ENCODE data around the gene ASF1A.

Gene ASF1A

DNA sequence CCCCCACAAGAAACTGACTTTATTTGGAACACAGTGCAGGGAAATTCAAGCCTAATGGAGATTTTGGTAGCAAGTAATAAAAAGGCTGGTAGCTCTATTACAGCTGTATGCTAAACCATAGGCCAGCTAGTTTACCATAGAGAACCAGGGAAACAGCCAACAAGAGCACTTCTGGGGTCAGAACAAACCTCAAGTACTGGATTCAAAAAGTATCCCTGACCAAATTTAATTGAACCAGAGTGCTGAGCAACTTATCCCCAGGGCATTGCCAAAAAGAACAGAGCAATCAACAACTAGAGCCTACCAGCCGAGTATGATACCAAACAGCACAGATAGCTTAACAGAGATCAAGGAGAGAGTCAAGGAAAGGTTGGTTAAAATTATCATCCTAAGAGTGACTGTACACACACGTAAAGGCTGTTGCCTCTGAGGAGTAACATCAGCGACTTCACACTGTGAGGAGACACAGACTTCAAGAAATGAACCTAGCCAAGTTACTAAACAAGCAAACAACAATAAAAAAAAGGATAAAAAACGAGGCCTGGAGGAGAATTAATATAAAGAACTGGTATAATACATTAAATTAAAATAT lies 11.5 kb upstream of the ASF1A start:
- no peak for DNase-seq

DNA sequence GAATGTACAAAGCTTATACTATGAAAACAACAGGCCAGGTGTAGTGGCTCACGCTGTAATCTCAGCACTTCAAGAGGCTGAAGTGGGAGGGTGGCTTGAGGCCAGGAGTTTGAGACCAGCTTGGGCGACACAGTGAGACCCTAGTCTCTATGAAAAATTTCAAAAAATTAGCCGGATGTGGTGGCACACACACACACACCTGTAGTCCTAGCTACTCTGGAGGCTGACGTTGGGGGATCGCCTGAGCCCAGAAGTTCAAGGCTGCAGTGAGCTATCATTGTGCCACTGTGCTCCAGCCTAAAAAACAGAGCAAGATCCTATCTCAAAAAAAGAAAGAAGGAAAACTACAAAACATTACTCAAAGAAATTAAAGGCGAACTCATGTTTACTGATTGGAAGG lies 7.3 kb upstream of the ASF1A start:
- DNase-seq = no peak

DNA sequence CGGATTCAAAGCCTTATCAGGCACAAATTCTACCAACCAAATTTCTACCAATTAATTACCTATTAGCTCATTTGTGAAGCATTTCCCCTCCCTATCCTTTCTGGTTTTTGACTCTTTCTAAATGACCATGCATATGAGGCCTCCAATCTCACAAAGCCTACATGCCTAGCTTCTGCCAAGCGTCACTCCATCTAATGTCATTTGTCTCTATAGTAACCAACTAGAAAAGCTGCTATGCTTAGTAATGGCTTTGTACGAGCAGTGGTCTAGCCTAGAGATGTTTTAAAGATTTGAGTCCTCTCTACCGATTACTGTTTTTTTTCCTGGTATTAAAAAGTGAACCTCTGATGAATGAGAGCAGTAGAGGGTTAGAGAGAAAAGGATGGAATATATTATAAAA lies 4.8 kb upstream of the ASF1A start:
- no peak for DNase-seq

DNA sequence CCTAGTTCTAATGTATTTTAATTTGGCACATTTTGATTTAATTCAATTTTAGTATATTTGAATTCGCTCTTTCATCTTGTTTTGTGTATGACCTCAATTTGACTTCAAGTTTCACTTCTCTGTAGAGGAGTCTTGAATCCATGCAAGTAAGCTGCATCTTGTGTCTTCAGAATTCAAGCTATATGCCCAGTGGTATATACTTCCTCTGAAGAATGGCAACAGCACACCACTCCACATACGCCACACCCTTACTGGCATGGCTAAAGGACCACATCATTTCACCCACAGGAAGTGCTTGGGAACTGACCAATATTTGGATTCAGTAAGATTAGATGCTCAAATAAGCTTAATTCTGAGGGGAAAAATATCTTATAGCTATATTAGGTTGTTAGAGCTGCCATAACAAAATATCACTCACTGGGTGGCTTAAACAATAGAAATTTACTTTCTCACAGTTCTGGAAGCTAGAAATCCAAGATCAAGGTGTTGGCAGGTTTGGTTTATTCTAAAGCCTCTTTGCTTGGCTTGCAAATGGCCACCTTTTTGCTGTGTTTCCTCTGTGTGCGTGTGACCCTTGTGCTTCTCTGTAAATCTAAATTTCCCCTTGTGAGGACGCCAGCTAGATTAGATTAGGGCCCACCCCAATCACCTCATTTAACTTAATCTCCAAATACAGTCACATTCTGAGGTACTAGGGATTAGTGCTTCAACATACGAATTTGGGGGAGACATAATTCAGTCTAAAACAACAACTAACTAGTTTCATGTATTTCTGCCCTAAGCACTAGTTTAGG lies 2.8 kb upstream of the ASF1A start:
- peak; percentile 48 for DNase-seq

DNA sequence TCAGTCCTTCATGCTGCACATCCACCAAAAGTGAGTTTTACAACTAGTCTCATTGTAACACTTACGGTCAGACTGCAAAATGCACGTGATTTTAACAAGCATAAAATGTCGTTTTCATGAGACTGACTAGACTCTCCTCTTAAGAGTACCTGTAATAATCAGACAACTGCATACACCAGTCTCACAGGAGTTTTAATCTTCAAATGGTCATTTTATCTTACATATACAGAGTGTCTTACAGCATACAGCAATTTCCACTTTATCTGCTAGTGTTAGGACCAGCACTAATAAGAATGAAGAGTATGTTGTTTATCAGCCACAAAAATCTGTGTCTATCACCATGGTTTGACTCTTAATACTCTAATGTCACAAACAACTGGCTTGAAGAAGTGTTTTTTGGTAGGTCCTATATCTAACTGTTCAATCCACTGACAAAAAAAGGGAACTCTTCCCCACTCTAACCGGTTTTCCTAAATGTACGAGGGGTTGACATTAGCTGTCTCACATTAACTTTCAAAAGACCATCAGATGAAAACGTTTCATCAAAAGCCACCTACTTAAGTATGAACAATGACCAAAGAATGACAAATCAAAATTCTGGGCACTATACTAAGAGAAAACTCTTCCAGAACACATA lies 1.5 kb upstream of the ASF1A start:
- peak; percentile 34 for DNase-seq

DNA sequence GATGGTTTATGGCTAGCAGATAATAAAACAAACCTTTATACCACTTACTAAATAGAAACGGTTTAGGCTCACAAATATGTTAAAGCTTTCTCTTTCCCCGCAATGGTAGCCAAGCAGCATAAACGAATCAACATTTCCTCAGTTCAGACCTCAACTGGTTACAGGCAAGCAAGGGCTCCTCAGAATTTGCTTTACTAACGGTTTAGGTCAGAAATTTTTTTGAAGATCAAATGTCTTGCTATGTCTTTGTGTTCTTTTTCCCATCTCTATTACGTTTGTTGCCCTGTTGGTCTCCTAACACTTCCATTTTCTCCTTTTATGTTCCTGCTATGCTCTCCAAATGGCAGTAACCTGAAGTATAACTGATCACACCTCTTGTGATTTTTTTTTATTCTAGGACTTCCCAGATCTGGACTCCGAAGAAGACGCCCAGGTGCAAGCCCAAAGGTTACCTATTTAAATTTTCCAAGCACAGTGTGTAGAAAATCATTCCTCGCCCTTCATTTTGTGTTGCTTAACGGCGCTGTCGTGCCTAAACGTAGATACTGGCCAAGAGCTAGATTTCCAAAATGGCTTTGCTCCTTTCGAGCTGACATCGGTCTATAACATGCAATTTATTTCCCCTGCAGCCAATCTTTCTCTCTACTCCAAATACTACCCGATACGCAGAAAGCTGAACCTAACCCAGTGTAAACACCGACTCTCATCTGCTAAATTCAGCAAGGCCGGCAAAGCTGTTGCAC lies 717 bp upstream of the ASF1A start:
- peak; percentile 71 for DNase-seq

DNA sequence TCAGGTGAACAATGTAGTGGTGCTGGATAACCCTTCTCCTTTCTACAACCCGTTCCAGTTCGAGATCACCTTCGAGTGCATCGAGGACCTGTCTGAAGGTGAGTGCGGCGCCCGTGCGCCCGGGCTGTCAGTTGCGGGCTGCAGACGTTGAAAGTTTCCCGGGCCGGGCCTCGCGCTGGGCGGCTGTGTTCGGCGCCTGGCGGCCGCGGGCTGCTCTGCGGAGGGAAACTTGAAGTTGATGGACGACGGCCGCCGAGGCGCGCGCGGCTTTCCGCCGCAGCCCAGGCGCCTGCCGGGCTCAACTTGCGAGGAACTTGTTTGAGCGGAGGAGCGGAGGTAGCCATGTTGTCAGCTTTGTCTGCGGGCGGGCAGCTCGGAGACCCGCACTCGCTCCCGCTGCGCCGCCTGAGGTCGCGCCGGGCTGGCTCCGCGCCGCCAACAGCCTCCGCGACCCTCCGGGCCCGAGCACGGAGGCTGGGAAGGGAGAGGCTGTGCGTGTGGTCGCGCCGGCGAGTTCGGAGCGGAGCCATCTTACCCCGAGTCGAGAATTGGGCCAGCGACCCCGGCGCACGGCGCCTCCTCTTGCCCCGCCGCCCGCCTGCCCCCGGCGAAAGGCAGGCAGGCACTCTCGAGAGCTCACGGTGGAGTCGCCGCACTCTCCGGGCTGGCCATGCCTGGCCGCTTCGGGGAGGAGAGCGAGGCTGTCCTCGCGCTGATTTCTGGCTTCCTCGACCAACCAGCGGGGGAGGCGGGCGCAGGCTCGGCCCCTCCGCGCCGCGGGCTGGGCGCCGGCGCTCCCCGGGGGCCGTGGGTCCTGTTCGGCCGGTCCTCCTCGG lies 691 bp downstream of the ASF1A start:
- peak; percentile 64 for DNase-seq

DNA sequence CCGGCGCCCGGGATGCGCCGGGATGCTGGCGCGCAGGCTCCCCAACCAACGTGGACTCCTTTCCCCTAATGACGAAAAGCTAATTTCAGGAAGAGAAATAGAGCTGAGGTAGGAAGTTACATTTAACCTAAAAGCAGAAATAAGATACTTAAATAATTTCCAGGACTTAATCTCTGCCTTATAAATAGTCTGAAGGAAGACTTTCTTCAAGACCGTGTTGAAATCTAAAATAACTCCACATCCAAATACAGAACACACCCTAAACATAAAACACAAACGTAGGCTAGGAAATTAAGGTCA lies 1.3 kb downstream of the ASF1A start:
- no peak for DNase-seq

DNA sequence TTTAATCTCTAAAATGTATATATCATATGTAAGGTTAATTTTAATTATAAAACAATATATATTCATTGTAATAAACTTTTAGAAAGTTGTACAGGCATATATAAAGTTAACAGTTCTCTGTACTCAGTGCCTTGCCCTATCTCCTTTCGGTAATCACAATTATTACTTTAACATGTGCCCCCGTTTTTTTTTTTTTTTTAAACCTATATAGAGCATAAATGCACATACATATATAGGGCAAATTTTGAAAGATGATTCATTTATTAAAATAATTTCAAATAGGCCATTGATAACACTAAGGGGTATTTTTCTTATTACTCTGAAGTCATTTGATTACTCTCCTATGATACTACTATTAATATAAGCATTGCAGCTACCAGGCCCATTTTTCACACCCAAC lies 1.9 kb downstream of the ASF1A start:
- DNase-seq = no peak

DNA sequence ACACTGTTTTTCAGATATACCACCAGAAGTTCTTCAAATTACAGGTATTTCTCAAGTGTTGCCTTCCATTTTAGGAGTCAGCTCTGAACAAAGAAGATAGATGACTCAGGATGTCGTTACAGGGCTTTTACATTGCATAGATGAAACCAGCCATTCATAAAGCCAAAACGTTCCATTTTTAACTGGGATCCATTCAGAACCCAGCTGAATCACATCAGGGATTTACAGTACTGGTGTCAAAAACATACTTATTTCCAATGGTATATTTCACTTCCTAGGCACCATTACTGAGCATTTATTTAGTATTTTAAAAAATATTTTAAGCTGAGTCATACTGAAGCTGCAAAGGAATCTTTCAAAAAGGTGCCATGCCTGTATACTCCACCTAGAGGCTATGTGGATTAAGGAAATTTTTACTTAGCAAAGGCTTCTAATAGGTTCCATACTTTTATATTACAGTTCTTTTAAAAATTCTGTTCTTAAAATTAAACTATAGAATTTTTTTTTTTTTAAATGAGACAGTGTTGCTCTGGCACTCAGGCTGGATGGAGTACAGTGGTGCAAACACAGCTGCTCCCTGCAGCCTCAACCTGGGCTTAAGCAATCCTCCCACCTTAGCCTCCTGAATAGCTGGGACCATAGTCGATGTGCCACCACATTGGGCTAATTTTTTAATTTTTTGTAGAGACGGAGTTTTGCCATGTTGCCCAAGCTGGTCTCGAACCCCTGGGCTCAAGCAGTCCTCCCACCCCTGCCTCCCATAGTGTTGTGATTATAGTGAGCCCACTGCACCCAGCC lies 2.6 kb downstream of the ASF1A start:
- DNase-seq = peak; percentile 72

DNA sequence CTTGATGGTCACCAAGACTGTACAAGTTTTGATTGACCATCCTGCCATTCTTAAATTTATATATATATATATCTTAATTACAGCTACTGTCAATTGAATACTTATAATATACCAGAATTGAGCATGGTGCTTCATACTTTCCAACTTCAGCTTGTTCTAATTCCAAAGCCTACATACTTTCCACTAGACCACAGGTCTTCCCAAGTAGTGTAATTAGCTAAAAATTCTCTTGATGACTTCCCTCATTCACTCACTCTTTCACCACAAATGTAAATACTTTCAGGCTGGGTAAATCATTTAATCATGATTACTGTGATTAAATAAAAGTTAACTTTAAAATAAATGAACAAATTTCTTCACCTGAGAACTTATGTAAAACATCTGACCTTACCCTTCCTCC lies 3.4 kb downstream of the ASF1A start:
- no peak for DNase-seq

DNA sequence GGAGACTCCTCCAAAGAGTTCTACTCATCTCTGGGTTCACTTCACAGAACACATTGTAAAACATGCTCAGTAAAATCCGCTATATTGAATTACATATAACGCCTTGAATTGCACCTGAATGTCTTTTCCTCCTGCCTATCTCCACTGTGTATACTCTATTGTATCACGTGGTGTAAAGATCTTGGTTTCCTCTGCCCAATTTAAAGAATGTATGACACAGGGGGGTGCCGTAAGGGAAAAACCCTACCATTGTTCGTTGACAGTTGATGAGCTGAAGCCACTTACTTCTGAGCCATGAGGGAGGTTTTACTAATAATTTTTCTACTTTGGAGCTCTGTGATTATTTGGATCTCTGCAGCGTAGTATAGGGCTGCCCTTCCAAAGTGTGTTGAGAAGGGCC lies 6.0 kb downstream of the ASF1A start:
- peak; percentile 49 for DNase-seq

DNA sequence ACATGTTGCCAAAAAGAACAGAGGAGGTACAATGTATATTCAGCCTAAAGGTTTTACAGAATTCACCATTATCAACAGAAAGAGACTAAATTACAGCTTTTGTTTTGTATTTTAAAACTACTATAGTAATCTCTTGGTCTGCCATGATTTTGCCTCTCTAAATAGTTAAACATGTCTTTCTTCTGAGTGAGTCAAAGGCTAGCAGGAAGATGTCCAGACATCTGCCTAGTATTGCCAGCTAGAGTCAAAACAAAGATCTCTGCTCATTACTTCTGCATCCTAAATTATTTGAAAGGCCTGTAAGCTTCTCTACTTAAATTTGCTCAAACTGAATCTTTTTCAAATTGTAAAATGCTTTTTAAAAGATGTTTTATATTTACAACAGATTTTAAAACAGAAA lies 8.8 kb downstream of the ASF1A start:
- no peak for DNase-seq

DNA sequence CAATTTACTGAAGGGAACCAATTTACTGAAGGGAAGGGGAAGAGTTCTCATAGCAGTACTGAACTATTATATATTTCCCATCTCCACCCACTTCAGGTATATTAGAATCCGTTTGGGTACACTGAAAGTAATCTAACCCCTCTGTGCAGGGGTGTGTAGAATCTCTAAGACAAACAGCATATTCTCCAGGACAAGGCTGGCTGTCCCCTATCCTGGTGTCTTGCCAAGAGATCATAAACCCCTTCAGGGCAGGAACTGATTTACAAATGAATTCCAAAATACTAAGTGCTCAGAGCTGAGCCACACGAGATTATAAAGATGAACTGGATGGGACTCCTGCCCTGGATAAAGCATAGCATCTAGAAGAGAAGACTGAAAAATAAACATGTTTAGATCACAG lies 9.2 kb downstream of the ASF1A start:
- DNase-seq = no peak

DNA sequence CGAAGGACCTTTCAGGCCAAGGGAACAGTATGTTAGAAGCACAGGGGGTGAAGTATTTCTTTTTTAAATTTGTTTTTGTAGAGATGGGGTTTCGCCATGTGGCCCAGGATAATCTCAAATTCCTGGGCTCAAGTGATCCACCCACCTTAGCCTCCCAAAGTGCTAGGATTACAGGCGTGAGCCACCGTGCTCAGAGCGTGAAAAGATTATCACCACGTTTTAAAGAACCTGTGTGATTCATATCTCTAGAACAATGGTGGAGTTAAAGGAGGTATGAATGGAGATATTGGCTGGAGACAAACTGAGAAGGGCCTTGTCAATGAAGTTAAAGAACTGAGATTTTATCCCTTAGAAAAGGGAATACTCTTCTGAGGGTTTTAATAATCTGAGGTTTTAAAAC lies 9.7 kb downstream of the ASF1A start:
- DNase-seq = no peak

DNA sequence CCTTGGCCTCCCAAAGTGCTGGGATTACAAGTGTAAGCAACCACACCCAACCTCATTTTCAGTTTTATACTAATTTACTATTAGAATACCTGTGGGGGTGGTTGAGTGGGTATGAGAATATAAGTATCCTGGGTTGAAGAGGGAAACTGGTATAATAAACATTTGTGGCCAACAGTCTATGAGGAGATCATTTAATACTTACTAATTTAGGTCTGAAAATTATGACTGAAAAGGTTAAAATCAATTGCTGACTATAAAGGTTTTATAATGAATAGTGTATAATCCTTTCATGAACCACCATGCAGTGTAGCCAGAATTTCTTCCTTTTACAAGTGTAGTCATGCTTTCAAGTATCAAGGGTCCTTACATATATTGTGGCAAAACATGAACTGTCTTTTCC lies 11.1 kb downstream of the ASF1A start:
- DNase-seq = no peak

DNA sequence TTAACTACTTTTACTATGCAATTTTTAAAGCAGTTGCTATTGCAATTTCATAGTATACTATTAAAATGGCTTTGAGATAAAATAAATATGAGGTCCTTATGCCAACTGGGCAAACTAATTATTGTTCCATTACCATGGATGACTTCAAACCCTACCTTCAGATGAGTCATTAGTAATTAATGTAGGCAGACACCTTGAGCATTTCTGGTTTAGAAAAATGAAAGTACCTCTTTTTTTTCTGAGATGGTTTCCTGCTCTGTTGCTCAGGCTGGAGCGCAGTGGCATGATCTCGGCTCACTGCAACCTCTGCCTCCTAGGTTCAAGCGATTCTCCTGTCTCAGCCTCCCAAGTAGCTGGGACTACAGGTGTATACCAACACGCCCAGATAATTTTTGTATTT lies 11.9 kb downstream of the ASF1A start:
- no peak for DNase-seq

DNA sequence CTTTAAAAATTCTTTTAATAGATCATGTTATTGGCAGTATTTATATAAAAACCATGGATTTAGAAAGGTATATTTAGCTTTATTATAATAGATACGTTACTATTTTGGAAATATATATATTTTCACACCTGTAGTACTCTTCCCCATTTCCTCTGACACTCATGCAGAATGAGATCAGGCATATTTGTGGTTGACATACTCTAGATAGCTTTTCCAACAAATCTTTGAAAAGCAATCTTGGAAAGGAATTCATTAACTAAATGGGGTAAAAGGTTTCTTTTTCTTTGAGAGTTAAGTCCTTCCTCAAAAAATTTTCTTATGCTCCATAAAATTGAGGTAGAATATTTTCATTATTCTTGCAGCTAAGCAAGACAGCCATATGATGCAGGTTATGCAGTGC lies 14.5 kb downstream of the ASF1A start:
- no peak for DNase-seq

DNA sequence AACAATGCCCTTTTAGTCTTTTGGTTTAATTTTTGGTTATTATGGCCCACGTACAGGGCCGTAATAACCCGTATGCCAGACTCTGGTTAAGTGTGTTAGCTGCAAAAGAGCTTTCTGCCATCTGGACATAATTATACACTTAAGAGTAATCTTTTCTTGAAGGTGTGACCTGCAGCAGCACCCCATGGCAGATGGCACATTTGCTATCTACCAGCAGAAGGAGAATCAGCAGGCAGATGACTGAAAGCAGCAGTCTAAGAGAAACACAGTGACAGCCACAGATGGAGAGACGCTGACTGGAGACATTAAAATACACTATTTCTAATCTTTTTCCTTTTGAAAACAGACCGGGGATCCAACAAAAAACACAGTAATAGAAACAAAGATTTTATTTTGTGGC lies 18.7 kb downstream of the ASF1A start:
- DNase-seq = no peak

DNA sequence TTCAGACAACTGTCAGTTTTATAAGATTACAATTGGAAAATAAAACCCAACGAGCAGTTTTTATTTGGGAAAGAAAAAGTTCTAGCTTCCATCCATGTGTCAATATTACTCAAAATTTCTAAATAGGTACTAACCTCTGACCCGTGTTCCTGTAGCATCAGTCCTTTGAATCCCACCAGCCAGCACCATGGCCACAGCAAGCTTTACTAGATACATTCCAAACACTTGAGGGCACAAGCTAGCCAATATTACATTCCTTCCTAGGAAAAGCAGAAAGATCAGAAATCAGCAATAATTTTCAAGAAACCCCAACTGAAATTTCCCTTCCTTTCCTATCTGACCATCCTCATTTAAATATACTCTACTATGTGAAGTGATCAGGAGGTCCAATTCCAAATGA lies 19.2 kb downstream of the ASF1A start:
- no peak for DNase-seq

DNA sequence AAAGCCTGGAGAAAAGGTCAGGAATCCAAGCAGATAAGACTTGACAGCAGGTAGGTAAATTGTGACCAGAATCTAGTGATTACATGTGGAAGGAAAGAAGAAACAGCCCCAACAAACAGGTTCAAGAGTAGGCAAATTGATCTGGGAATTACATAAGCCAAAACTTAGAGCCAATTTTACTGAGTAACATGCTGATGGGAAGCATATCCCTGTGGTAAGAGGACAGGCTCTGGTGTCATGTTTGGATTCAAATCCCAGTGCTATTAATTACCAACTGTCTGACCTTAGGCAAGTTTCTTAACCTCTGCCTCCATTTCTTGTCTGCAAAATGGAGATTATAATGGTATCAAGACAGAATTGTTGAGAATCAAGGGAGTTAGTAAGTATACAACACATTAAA lies 20.6 kb downstream of the ASF1A start:
- no peak for DNase-seq

Data from activated CD4-positive, alpha-beta T cell treated with anti-CD3 and anti-CD28 coated beads, Interleukin-2, Interleukin-6, amounts not matched to agents 100 ng/mL and 50 ng/mL, durations not matched to agents 16 hours and 8 hours (primary cell).